HG03432 (cell line): Measurements from ENCODE around the gene TAL2.

Experiments
- ATAC-seq: cut with Tn5 transposase; IDR thresholded peaks from one replicate; pipeline ENCODE4 v1.9.1; 2021; ENCODE audit warnings: mild to moderate bottlenecking, moderate library complexity; ENCODE audit not compliant: unreplicated experiment

Gene TAL2

GRCh38 chr9:105673850-105674387 is 11.7 kb downstream of the TAL2 start:
- no peak for ATAC-seq

- ATAC-seq, result no peak
These were observed 14.2 kb downstream of the TAL2 start for GRCh38 chr9:105676351-105676923.

- ATAC-seq, result no peak
These were observed 15.9 kb downstream of the TAL2 start for GRCh38 chr9:105678163-105678562.

GRCh38 chr9:105678781-105679180 is 16.5 kb downstream of the TAL2 start:
- ATAC-seq, result no peak

- ATAC-seq, result no peak
These were observed 17.2 kb downstream of the TAL2 start for GRCh38 chr9:105679257-105680022.

GRCh38 chr9:105681313-105681712 is 19.1 kb downstream of the TAL2 start:
- no peak for ATAC-seq

- ATAC-seq, result no peak
These were observed 19.5 kb downstream of the TAL2 start for GRCh38 chr9:105681724-105682123.

- ATAC-seq, result no peak
These were observed 21.5 kb downstream of the TAL2 start for GRCh38 chr9:105683688-105684275.

- no peak for ATAC-seq
These were observed 24.7 kb downstream of the TAL2 start for GRCh38 chr9:105686936-105687335.

GRCh38 chr9:105690742-105691141 is 28.5 kb downstream of the TAL2 start:
- ATAC-seq, result no peak

GRCh38 chr9:105693435-105694189 is 31.4 kb downstream of the TAL2 start:
- peak; percentile 26 for ATAC-seq

GRCh38 chr9:105694190-105694847 is 32.1 kb downstream of the TAL2 start, which contains the start of gene TMEM38B:
TSS of gene TMEM38B (plus strand) at chr9:105694541. CDS start at chr9:105694661, 120 bp downstream.
- peak; percentile 85 for ATAC-seq

- peak; percentile 75 for ATAC-seq
These were observed 32.8 kb downstream of the TAL2 start for GRCh38 chr9:105694848-105695581.

GRCh38 chr9:105696219-105696793 is 34.0 kb downstream of the TAL2 start:
- ATAC-seq, result no peak

GRCh38 chr9:105697871-105698270 is 35.6 kb downstream of the TAL2 start:
- ATAC-seq, result no peak

GRCh38 chr9:105698348-105698870 is 36.2 kb downstream of the TAL2 start:
- ATAC-seq, result no peak

GRCh38 chr9:105700668-105701067 is 38.4 kb downstream of the TAL2 start:
- no peak for ATAC-seq

- ATAC-seq, result no peak
These were observed 38.9 kb downstream of the TAL2 start for GRCh38 chr9:105701145-105701544.

GRCh38 chr9:105702207-105702606 is 40.0 kb downstream of the TAL2 start:
- no peak for ATAC-seq
